NCI-H128 (cell line): ENCODE results near the gene EML6.

ENCODE experiments used
- DNase-seq: peaks from one replicate; lab custom pipeline; 2025; ENCODE audit not compliant: unreplicated experiment; lab: John Stamatoyannopoulos, UW

The EML6 gene

GRCh38 chr2:54704688-54705605 lies 18.5 kb upstream of the EML6 start:
- DNase-seq = no peak

- no peak for DNase-seq
Measured at GRCh38 chr2:54706622-54707021, 16.8 kb upstream of the EML6 start.

- no peak for DNase-seq
Measured at GRCh38 chr2:54708584-54709335, 14.7 kb upstream of the EML6 start.

GRCh38 chr2:54709336-54709809 lies 14.1 kb upstream of the EML6 start:
- no peak for DNase-seq

GRCh38 chr2:54710216-54710615 lies 13.2 kb upstream of the EML6 start:
- DNase-seq = no peak

GRCh38 chr2:54712516-54712915 lies 10.9 kb upstream of the EML6 start:
- no peak for DNase-seq

- no peak for DNase-seq
Measured at GRCh38 chr2:54714996-54715395, 8.5 kb upstream of the EML6 start.

- DNase-seq = no peak
Measured at GRCh38 chr2:54716375-54716774, 7.1 kb upstream of the EML6 start.

GRCh38 chr2:54720563-54720962 lies 2.9 kb upstream of the EML6 start:
- no peak for DNase-seq

GRCh38 chr2:54722641-54723040 lies 821 bp upstream of the EML6 start:
- no peak for DNase-seq

- DNase-seq = no peak
Measured at GRCh38 chr2:54723996-54724559, 616 bp downstream of the EML6 start.

- no peak for DNase-seq
Measured at GRCh38 chr2:54724560-54725342, 1.3 kb downstream of the EML6 start.

- no peak for DNase-seq
Measured at GRCh38 chr2:54725343-54726099, 2.1 kb downstream of the EML6 start.

GRCh38 chr2:54726431-54726830 lies 3.0 kb downstream of the EML6 start:
- DNase-seq = no peak

GRCh38 chr2:54726940-54727339 lies 3.5 kb downstream of the EML6 start:
- no peak for DNase-seq

- no peak for DNase-seq
Measured at GRCh38 chr2:54728669-54729120, 5.2 kb downstream of the EML6 start.

- DNase-seq = no peak
Measured at GRCh38 chr2:54735636-54736035, 12.2 kb downstream of the EML6 start.

GRCh38 chr2:54738281-54738680 lies 14.8 kb downstream of the EML6 start:
- no peak for DNase-seq

- DNase-seq = no peak
Measured at GRCh38 chr2:54740333-54740732, 16.9 kb downstream of the EML6 start.

GRCh38 chr2:54741250-54741649 lies 17.8 kb downstream of the EML6 start:
- no peak for DNase-seq
